BLaER1 treated with 17β-estradiol and CSF1 and Interleukin-3, amounts not matched to agents 10 nM and 100 nM (cell line): ENCODE results near the gene SMAD9.

Source experiments
- H3K27ac ChIP-seq, 11 experiments: shearing (Covaris generic); formaldehyde crosslinking; 2 replicates each; pipeline ENCODE4 v1.8.1; 2022
- H3K27me3 ChIP-seq, 11 experiments: shearing (Covaris generic); formaldehyde crosslinking; 2 replicates each; pipeline ENCODE4 v1.8.1; 2022
- H3K36me3 ChIP-seq, 11 experiments: shearing (Covaris generic); formaldehyde crosslinking; 2 replicates each; pipeline ENCODE4 v1.8.1; 2022
- H3K4me1 ChIP-seq, 10 experiments: shearing (Covaris generic); formaldehyde crosslinking; 2 replicates each; pipeline ENCODE4 v1.8.1; 2022
- H3K4me2 ChIP-seq, 11 experiments: shearing (Covaris generic); formaldehyde crosslinking; 2 replicates each; pipeline ENCODE4 v1.8.1; 2022
- H3K4me3 ChIP-seq, 10 experiments: shearing (Covaris generic); formaldehyde crosslinking; 2 replicates each; pipeline ENCODE4 v1.8.1; 2022
- H3K9ac ChIP-seq, 11 experiments: shearing (Covaris generic); formaldehyde crosslinking; 2 replicates each; pipeline ENCODE4 v1.8.1; 2022
- H3K9me3 ChIP-seq, 11 experiments: shearing (Covaris generic); formaldehyde crosslinking; replicated peaks in 1 of 11; 2 replicates each; pipeline ENCODE4 v1.8.1; 2022
- H4K20me1 ChIP-seq, 11 experiments: shearing (Covaris generic); formaldehyde crosslinking; 2 replicates each; pipeline ENCODE4 v1.8.1; 2022
- Cebpa-rat ChIP-seq, 11 experiments: shearing (Covaris generic); IDR thresholded peaks; 2 replicates each; pipeline ENCODE4 v1.8.1; 2022

SMAD9 gene

DNA sequence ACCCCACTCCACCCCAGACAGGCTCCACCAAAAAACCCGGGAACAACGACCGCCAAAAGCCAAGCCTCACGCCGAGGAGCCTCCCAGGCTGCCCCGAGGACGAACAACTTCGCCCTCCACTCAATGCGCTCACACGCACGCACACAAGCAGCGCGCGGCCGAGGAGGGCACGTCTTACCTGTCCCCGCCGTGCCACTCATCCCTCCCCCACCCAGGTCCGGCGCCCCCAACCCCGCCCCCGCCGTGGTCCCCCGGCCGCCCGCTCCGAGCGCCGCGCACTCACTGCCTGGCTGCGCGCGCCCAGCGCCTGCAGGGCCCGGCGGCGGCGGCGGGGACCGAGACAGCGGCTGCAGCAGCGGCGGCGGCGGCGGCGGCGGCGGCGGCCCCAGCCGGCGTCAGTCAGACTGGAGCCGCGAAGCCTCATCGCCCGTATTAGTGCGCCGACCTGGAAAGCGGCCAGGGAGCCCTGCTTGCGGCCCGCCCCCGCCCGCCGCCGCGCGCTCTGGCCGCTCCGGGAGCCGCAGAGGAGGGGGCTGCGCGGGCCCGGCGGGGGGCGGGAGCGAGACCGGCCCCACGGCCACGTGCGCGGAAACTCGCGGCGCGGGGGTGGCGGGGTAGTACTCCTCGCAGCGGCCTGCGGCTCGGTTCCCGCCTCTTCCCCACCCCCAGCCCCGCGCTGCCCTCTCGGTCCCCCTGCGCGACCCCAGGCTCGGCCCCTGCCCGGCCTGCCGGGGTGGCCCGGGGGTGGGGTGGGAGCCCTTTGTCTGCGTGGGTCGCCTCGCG, at the start of gene SMAD9:
TSS of gene SMAD9 (minus strand) at position 406 of the 783 bp plus-strand sequence. CDS start 40,549 bp downstream, outside the sequence.
- Histone ChIP-seq H3K27ac (peak within 1 kb of the TSS in 10 of 11 experiments; percentile 18 to 74 (median 61); a peak in 18 of 22 replicates), H3K4me1 (peaks cover 6 to 37% (median 16%) of the 10 kb centered on the region in 10 experiments; a peak in 19 of 20 replicates), H3K4me3 (peak within 1 kb of the TSS; percentile 54 to 73 (median 62)), H4K20me1 (no peaks in the 10 kb centered on the region; a peak in 1 of 22 replicates), H3K4me2 (peak within 1 kb of the TSS; percentile 75 to 97 (median 89)), H3K9me3 (no peaks in the 10 kb centered on the region), H3K36me3 (no peaks in the 10 kb centered on the region), H3K9ac (peak within 1 kb of the TSS; percentile 62 to 79 (median 75)), H3K27me3 (peaks cover 26 to 46% (median 36%) of the 10 kb centered on the region in 11 experiments)
- TF ChIP-seq Cebpa-rat (IDR thresholded peaks at IDR 0.05), result no peak

DNA sequence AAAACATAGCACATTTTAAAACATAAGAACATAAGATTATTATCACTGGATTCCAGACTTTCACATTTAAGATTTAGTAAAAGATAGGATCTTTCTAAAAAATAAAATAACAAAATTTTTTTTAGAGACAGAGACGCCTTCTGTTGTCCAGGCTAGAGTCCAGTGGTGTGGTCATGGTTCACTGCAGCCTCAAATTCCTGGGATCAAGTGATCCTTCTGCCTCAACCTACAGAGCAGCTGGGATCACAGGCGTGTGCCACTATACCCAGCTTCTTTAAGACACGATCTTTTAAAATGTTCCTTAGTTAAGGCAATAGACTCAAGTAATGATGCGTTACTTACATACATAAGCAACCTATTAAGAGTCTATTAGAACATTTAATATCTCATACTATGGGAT, 46.4 kb upstream of the SMAD9 start:
- TF ChIP-seq Cebpa-rat (IDR thresholded peaks at IDR 0.05), result no peak
- H3K4me2 ChIP-seq, result no peak overlapping the region
- no peak overlapping the region for H3K4me3 ChIP-seq

DNA sequence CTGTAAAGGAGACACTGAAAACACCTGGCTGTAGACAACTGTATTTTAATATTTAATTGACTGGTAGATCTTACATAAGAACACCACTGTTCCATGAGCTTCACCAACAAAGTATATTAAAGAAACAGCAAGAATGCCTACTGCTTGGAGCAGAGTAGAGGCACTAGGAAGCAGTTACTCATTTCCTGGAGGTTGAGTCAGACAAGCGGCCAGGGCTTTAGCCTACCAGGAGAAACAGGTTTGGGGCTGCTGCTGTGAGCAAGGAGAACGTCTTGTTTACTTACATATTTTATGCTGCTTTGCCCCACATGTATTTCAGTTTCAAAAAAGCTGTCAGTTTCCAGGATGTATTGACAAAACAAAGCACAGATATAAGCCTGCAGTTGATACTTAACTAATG, 45.7 kb upstream of the SMAD9 start:
- H3K4me1 ChIP-seq, result peaks cover 0 to 11% (median 0%) of the 10 kb centered on the region in 10 experiments; a peak in 4 of 20 replicates

More for the DNA sequence above, 46.4 kb upstream of the SMAD9 start:
- Histone ChIP-seq H3K36me3 (peaks cover 91 to 100% (median 96%) of the 10 kb centered on the region in 11 experiments), H3K4me1 (peaks cover 0 to 11% (median 0%) of the 10 kb centered on the region in 10 experiments; a peak in 4 of 20 replicates), H3K27me3 (no peaks in the 10 kb centered on the region), H4K20me1 (no peaks in the 10 kb centered on the region; a peak in 1 of 22 replicates), H3K27ac (no peak overlapping the region), H3K9ac (no peak overlapping the region), H3K9me3 (no peaks in the 10 kb centered on the region)

DNA sequence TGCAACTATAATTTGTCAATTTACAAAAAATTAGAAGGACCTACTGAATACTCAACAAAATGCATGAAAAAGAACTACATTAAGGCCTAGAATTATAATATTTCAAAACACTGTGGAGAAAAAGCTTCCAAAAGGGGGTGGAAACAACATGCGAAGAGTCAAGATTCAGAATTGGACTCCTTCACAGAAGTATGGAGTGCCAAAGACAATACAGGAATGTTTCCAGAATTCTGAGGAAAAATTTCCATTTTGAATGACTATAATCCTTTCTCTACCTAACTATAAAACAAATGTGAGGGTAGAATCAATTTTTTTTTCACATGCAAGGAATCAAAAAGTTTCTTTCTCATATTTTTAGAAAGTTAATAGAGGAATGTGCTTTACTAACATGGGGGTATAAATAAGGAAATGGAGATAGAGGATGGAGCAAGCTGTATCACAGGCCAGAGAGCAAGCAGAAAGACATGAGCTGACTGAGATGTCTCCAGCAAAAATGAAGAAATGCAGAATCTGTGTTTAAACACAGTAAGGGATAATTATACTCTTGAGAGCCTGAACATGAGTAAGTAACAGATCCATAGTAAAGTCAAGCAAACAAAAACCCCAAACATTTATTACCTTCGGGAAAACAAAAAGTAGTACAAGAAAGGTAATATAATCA, 39.5 kb upstream of the SMAD9 start:
- H3K27ac ChIP-seq, result no peak overlapping the region
- no peaks in the 10 kb centered on the region for H3K9me3 ChIP-seq
- H3K36me3 ChIP-seq, result peaks cover 85 to 100% (median 94%) of the 10 kb centered on the region in 11 experiments
- no peaks in the 10 kb centered on the region; a peak in 1 of 22 replicates for H4K20me1 ChIP-seq
- no peaks in the 10 kb centered on the region for H3K27me3 ChIP-seq
- H3K4me2 ChIP-seq, result no peak overlapping the region
- no peaks in the 10 kb centered on the region for H3K4me1 ChIP-seq
- no peak overlapping the region for H3K9ac ChIP-seq
- no peak for TF ChIP-seq Cebpa-rat (IDR thresholded peaks at IDR 0.05)
- no peak overlapping the region for H3K4me3 ChIP-seq

More for the DNA sequence above, 45.7 kb upstream of the SMAD9 start:
- no peak overlapping the region for H3K9ac ChIP-seq
- H4K20me1 ChIP-seq, result no peaks in the 10 kb centered on the region; a peak in 1 of 22 replicates
- TF ChIP-seq Cebpa-rat (IDR thresholded peaks at IDR 0.05), result no peak
- H3K9me3 ChIP-seq, result no peaks in the 10 kb centered on the region
- H3K4me3 ChIP-seq, result no peak overlapping the region
- H3K27ac ChIP-seq, result no peak overlapping the region
- no peaks in the 10 kb centered on the region for H3K27me3 ChIP-seq
- peaks cover 91 to 100% (median 96%) of the 10 kb centered on the region in 11 experiments for H3K36me3 ChIP-seq
- peak overlapping the region in 2 of 11 experiments; percentile 7 to 23; a peak in 2 of 22 replicates for H3K4me2 ChIP-seq

DNA sequence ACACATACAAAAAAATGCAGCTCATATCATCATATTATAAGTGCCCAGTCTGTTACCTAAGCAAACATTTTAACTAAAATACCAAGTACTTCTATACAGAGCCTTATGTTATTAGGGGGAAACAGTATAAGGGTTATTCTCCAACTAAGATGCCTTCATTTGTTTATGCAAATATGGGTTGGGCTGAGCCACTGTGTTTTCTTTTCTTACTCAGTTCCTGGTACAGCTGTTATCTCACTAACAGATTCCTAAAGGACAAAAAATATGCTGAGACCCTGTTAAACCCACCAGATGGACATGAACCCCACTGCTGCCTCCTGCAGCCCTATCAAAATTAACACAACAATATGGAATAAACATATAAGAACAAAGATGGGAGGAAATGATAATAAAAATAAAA, 34.5 kb upstream of the SMAD9 start:
- no peak for TF ChIP-seq Cebpa-rat (IDR thresholded peaks at IDR 0.05)
- Histone ChIP-seq H3K27ac (no peak overlapping the region), H3K36me3 (peaks cover 84 to 100% (median 94%) of the 10 kb centered on the region in 11 experiments)

DNA sequence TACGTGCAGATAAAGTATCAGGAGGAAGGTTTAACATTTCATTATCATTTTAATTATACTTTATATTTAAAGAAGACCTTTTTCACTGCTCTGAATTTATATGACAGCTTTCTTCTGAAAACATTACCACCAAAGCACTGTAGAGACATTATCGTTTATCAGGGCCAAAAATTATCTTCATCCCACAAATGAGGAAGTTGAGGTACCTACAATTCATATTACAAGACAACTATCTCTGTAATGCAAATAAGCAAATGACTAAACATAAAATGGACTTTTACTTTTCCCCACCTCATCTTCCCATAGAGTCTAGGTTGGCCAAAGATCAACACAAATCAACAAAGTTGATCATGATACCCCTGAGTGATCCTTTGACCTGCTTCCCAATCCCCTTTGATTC, 30.9 kb upstream of the SMAD9 start:
- H3K27ac ChIP-seq, result no peak overlapping the region
- no peaks in the 10 kb centered on the region for H3K9me3 ChIP-seq
- no peaks in the 10 kb centered on the region for H3K27me3 ChIP-seq
- no peak overlapping the region for H3K4me2 ChIP-seq
- H3K36me3 ChIP-seq, result peaks cover 70 to 99% (median 82%) of the 10 kb centered on the region in 11 experiments
- no peak for TF ChIP-seq Cebpa-rat (IDR thresholded peaks at IDR 0.05)
- no peaks in the 10 kb centered on the region for H4K20me1 ChIP-seq
- H3K4me1 ChIP-seq, result no peaks in the 10 kb centered on the region
- no peak overlapping the region for H3K4me3 ChIP-seq
- H3K9ac ChIP-seq, result no peak overlapping the region

More for the DNA sequence above, 34.5 kb upstream of the SMAD9 start:
- H4K20me1 ChIP-seq, result no peaks in the 10 kb centered on the region; a peak in 1 of 22 replicates
- H3K9me3 ChIP-seq, result no peaks in the 10 kb centered on the region
- no peak overlapping the region for H3K4me3 ChIP-seq
- H3K9ac ChIP-seq, result no peak overlapping the region
- no peak overlapping the region for H3K4me2 ChIP-seq
- no peaks in the 10 kb centered on the region for H3K27me3 ChIP-seq
- H3K4me1 ChIP-seq, result no peaks in the 10 kb centered on the region

DNA sequence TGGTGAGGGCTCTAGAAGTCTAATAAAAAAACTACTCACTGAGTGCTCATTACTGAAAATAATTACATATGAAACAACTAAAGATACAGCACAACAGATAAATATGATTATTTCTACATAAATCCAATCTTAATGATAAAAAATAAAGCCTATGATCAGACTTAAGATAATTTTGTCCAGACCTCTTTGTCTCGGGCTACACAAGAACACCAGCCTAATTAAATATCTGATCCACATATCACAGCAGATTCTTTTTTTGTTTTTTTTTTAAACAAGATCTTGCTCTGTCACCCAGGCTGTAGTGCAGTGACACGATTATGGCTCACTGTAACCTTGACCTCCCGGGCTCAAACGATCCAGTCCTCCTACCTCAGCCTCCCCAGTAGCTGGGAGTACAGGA, 30.3 kb upstream of the SMAD9 start:
- Histone ChIP-seq H3K27ac (no peak overlapping the region), H3K27me3 (no peaks in the 10 kb centered on the region), H4K20me1 (no peaks in the 10 kb centered on the region), H3K4me1 (no peaks in the 10 kb centered on the region), H3K4me3 (no peak overlapping the region), H3K9ac (no peak overlapping the region), H3K4me2 (no peak overlapping the region), H3K36me3 (peaks cover 65 to 99% (median 77%) of the 10 kb centered on the region in 11 experiments), H3K9me3 (no peaks in the 10 kb centered on the region)
- no peak for TF ChIP-seq Cebpa-rat (IDR thresholded peaks at IDR 0.05)

DNA sequence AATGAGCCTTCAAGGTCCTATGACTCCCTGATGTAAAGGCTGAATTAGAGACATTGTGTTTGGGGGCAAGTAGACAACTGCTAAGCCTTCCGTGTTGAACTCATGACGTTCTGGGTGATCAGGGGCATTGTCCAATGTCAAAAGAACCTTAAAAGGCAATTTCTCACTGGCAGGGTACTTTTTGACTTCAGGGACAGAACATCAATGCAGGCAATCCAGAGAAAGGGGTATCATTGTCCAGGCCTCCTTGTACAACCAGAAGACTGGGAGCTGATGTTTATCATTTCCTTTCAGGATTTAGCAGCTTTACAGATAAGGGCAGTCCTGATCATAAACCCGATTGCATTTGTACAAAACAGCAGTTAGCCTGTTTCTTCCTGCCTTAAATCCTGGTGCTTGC, 25.0 kb upstream of the SMAD9 start:
- TF ChIP-seq Cebpa-rat (IDR thresholded peaks at IDR 0.05), result no peak
- H3K36me3 ChIP-seq, result peaks cover 17 to 47% (median 28%) of the 10 kb centered on the region in 11 experiments

DNA sequence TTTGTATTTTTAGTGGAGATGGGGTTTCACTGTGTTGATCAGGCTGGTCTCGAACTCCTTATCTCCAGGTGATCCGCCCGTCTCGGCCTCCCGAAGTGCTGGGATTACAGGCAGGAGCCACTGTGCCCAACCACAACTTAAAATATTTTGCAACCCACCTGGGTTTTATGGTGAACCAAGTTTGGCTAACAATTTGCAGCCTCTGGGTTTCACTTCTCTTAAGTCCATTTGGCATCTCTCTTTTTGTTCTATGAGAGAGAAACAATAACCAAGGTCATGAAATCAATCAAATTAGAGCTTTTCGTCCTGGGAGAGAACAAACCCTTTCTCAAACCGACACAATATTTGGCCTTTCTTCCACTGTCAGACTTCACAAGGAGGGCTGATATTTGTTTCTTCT, 5.6 kb upstream of the SMAD9 start:
- Histone ChIP-seq H3K4me2 (no peak overlapping the region), H3K27me3 (peaks cover 4 to 15% (median 10%) of the 10 kb centered on the region in 11 experiments; a peak in 20 of 22 replicates)
- no peak for TF ChIP-seq Cebpa-rat (IDR thresholded peaks at IDR 0.05)

More for the DNA sequence above, 25.0 kb upstream of the SMAD9 start:
- no peak overlapping the region for H3K27ac ChIP-seq
- no peaks in the 10 kb centered on the region for H4K20me1 ChIP-seq
- no peaks in the 10 kb centered on the region for H3K27me3 ChIP-seq
- no peaks in the 10 kb centered on the region for H3K4me1 ChIP-seq
- no peak overlapping the region for H3K4me2 ChIP-seq
- H3K9me3 ChIP-seq, result peaks cover 0 to 4% (median 0%) of the 10 kb centered on the region in 11 experiments; a peak in 2 of 22 replicates
- no peak overlapping the region for H3K9ac ChIP-seq
- no peak overlapping the region for H3K4me3 ChIP-seq

More for the DNA sequence above, 5.6 kb upstream of the SMAD9 start:
- H3K4me3 ChIP-seq, result no peak overlapping the region
- no peaks in the 10 kb centered on the region for H3K36me3 ChIP-seq
- H3K27ac ChIP-seq, result no peak overlapping the region
- no peaks in the 10 kb centered on the region for H4K20me1 ChIP-seq
- 0 out of 22 replicates have a peak, but pooled peaks cover 0 to 3% (median 0%) of the 10 kb centered on the region in 11 experiments for H3K9me3 ChIP-seq
- H3K9ac ChIP-seq, result no peak overlapping the region
- H3K4me1 ChIP-seq, result peaks cover 0 to 1% (median 0%) of the 10 kb centered on the region in 10 experiments; a peak in 2 of 20 replicates
